DMS 273 (cell line): ENCODE data around the gene GLIS1.
A peak's percentile ranks its signal among the peaks of the same experiment; 100 is the strongest.

Experiments
- DNase-seq: peaks from one replicate; lab custom pipeline; 2025; ENCODE audit not compliant: unreplicated experiment; lab: John Stamatoyannopoulos, UW

Gene GLIS1

GRCh38 chr1:53539711-53540603 lies 199.0 kb downstream of the GLIS1 start:
- no peak for DNase-seq

DNA sequence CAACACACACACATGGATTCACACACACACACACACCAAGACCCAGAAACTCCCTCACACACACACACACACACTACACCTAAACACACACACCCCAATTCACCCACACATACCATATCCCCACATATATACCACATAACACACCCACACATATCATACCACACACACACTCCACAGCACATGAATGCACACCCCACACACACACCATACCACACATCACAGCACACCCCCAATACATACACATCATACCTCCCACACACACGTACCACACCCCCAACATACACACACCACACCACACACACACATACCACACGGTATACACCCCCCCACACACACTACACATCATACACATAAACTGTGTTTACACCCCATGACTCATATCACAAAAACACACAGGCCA lies 199.7 kb downstream of the GLIS1 start:
- DNase-seq = no peak

GRCh38 chr1:53536606-53537005 lies 202.4 kb downstream of the GLIS1 start:
- peak; percentile 42 for DNase-seq

- peak; percentile 90 for DNase-seq
Observed at GRCh38 chr1:53535846-53536245, 203.1 kb downstream of the GLIS1 start.

- DNase-seq = peak; percentile 40
Observed at GRCh38 chr1:53535226-53535625, 203.7 kb downstream of the GLIS1 start.

GRCh38 chr1:53532912-53533311 lies 206.1 kb downstream of the GLIS1 start:
- no peak for DNase-seq

DNA sequence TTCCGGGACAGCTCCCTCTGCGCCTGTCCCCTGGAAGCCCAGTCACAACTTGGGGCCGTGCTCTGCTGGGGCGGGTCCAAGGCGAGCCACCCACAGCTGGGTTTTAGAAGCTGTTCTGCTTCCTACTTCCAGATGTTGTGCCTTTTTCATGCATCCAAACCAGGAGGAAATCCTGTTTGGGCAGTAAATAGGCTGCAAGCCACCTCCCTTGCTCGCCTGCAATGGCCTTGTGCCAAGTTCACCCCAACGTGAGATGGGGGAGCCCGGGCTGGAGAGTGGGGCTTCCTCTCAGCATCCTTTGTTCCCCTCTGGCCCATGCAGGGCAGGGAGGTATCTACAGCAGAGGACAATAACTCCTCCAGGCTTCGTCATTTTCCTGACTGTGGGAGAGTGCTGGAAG lies 206.6 kb downstream of the GLIS1 start:
- no peak for DNase-seq

- DNase-seq = no peak
Observed at GRCh38 chr1:53530550-53530949, 208.4 kb downstream of the GLIS1 start.

DNA sequence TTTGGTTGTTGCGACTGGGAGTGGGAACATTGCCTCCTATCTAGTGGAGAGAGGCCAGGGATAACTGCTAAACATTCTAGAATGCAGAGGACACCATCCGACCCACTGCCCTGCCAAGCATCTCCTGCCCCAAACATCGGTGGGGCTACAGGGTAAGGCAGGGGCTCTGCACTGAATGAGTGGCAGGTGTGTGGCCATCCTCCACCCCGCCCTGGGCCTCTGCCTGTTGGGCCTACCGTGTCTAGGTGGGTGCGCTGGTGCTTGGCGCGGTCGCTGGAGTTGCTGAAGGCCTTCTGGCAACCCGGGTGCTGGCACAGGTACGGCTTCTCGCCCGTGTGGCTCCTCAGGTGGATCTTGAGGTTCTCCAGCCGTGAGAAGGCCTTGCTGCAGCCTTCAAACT lies 209.4 kb downstream of the GLIS1 start:
- no peak for DNase-seq

- no peak for DNase-seq
Observed at GRCh38 chr1:53527368-53527767, 211.6 kb downstream of the GLIS1 start.

GRCh38 chr1:53526451-53527101 lies 212.4 kb downstream of the GLIS1 start:
- no peak for DNase-seq

DNA sequence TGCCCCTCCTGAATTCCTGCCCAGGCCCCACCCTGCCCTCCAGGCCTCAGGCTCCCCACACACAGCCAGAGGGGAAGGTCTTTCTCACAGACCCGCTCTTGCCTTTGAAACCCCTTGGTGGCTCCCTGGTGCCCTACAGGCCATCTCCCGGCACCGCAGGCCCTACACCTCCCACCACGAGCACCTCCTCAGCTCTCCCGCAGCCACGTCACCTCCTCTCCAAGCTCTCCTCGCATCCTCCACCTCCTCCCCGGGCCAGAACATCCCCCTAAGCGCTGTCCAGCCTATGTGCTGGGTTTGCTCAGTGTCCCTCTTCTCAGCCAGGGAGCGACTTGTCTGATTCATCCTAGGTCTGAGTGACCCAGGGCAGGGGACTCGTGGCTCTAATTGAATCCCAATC lies 213.4 kb downstream of the GLIS1 start:
- DNase-seq = peak; percentile 41

GRCh38 chr1:53524428-53525375 lies 214.3 kb downstream of the GLIS1 start:
- DNase-seq = peak; percentile 43

DNA sequence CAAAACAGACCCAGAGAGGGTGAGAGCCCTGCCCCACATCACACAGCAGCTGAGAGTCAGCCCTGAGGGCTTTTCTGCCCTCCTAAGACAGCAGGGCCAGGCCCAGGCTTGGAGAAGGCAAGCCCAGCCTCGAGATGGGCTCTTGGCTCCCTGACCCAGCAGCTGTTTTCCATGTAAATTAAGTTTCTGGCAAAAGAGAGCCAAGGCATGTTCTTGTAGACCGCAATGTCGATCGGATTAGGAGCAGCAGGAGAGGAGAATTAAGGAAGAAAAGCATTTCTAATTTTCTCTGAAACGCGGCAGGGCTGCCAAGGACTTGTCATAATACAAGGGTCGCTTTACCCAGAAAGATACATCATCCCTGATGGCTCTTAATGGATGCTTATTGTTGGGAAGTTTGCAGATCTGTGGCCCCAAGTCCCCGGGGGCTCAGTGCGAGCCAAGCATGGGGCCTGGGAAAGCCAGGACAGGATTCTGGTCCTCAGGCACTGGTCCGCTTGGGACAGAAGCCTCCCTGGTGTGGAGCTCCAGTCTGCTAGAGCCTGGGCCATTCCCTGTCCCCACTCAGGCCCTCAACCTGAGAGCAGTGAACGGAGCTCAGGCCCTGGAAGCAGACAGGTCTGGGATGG lies 216.9 kb downstream of the GLIS1 start:
- peak; percentile 86 for DNase-seq

DNA sequence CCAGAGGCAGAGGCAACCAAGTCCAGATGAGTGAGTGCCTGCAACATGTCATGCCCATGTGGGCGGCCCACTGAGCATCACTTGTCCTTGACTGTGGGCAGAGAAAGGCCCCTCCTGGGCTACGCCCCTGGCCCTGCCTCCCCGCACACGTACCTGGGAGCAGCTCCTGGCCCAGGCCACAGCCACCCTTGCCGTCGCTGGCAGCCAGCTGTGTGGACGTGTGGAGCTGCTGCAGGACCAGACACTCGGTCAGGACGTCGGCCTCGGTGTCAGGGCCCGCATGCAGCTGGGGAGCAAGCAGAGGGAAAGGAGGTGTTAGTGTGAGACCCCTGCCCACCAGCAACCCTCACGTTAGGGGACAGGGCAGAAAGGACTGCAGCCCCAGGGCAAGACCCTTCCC lies 218.5 kb downstream of the GLIS1 start:
- no peak for DNase-seq

DNA sequence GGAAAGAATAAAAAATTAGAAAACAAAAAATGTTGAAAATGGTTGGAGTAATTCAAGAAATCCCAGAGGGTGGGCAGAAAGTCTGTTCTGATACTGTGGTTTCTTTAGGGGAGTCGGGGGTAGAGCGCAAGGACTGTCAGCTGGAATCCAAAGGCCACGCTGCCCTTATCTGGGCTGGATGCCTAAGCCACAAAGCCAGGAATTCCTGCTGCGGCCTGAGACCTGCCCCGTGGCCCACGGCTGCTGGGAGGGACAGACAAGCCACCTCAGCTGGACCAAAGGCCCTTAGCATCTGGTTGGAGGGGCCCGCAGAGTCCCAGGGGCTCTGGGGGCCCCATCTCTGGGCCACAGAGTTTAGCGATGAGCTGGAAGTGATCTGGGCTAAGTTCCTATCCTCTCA lies 219.5 kb downstream of the GLIS1 start:
- no peak for DNase-seq

DNA sequence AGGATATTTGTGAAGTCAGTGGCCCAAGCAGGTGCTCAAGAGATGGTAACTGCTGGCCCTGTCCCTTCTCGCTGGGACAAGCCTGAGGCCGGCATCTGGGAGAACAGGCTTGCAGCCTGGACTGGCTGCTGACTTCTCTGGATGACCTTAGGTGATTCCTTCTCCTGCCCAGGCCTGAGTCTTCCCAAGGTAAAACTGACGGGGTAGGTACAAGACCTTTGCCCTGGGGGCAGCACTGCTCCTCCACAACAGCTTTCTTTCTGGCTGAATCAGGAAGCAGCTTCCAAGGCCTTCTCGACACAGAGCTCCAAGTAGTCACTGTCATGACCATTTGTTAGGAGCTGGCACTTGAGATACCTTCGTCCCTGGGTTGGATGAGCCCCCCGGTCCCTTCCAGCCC lies 220.2 kb downstream of the GLIS1 start:
- no peak for DNase-seq

GRCh38 chr1:53517821-53518352 lies 221.1 kb downstream of the GLIS1 start:
- DNase-seq = peak; percentile 84

DNA sequence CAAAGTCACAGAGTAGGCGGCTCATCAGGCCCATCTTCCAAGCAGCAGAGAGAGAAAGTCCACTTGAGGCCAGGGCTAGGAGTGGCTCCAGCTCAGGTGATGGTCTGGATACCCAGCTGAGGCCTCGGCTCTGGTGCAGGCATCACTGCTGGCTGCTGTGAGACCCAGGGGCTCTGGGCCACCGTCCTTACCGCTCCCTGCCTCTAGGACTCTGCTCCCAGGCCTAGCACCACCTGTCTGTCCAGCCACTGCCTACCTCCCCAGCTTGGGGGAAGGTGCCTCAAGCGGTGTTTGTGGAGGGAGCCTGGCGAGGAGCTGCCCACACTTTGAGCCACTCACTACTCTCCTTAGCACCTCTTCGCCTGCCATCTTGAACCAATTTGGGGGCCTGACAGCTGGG lies 221.9 kb downstream of the GLIS1 start:
- no peak for DNase-seq

GRCh38 chr1:53516181-53516580 lies 222.8 kb downstream of the GLIS1 start:
- peak; percentile 29 for DNase-seq

GRCh38 chr1:53514436-53514835 lies 224.5 kb downstream of the GLIS1 start:
- DNase-seq = no peak
